Prostate gland (tissue), 2 donors: Measurements from ENCODE around the gene ASCC2.
"Not testable (repeated sequence)": the region's sequence is repeated elsewhere in the genome, so short reads cannot be mapped to it uniquely, and the experiment has no call there.

ENCODE experiments used
- CTCF ChIP-seq, 4 experiments: fragments of 200-600 bp in 2 of 4; fragments of 450-650 bp in 2 of 4; sonication (generic) in 2 of 4; IDR thresholded peaks; 1 replicate in 3 of 4; 2 replicates in 1 of 4; pipeline ENCODE4 v1.5.1; 2016 to 2019; ENCODE audit warnings: antibody characterized with exemption in 4 of 4, mild to moderate bottlenecking in 2 of 4, moderate library complexity in 2 of 4
- POLR2A ChIP-seq: fragments of 450-650 bp; IDR thresholded peaks from one replicate; pipeline ENCODE4 v1.6.1; 2016; ENCODE audit warnings: antibody characterized with exemption, mild to moderate bottlenecking

GRCh38 chr22:29865572-29865971 lies 27.5 kb upstream of the ASCC2 start:
- not testable (repeated sequence) for TF ChIP-seq CTCF (IDR thresholded peaks at IDR 0.05); POLR2A
